K562 (cell line): Measurements from ENCODE around the gene MESP1. TPM values are rescaled to one million over a fixed set of nuclear protein-coding genes. Genes with fewer than 3 reads are reported as not detected.

Source experiments
- BMI1 ChIP-seq: fragments of 150-350 bp; IDR thresholded peaks from 2 replicates; pipeline ENCODE4 v1.6.1; 2014; ENCODE audit warnings: low read length
- CBFA2T2 ChIP-seq: fragments of 450-650 bp; conservative IDR thresholded peaks from 2 replicates; pipeline ENCODE4 v1.6.1; 2017; ENCODE audit warnings: mild to moderate bottlenecking
- FOXA1 ChIP-seq: fragments of 450-650 bp; IDR thresholded peaks from 2 replicates; pipeline ENCODE4 v1.6.1; 2016; ENCODE audit warnings: mild to moderate bottlenecking, borderline replicate concordance
- FOXA3 ChIP-seq, 2 experiments: fragments of 450-650 bp in 1 of 2; sonication (generic) in 1 of 2; formaldehyde crosslinking; IDR thresholded peaks in 1 of 2; conservative IDR thresholded peaks in 1 of 2; 2 replicates each; pipeline versions ENCODE4 v1.4.0 to v1.8.0; 2020 to 2022; ENCODE audit warnings: mild to moderate bottlenecking in 2 of 2, missing genetic modification reagents in 1 of 2
- GATAD2A ChIP-seq: fragments of 450-650 bp; IDR thresholded peaks from 2 replicates; pipeline ENCODE4 v1.6.1; 2017
- GTF2F1 ChIP-seq: IDR thresholded peaks from 2 replicates; pipeline ENCODE4 v1.6.1; 2011; ENCODE audit warnings: low read depth, low read length, improper control_type of control experiment
- KLF13 ChIP-seq: fragments of 450-650 bp; IDR thresholded peaks from 2 replicates; pipeline ENCODE4 v1.6.1; 2016; ENCODE audit warnings: missing genetic modification characterization, low read depth, mild to moderate bottlenecking, missing compliant biosample characterization, moderate library complexity, borderline replicate concordance
- RAD21 ChIP-seq, 2 experiments: fragments of 250-450 bp in 1 of 2; fragments of 450-650 bp in 1 of 2; sonication (Bioruptor Pico) in 1 of 2; formaldehyde crosslinking in 1 of 2; IDR thresholded peaks in 1 of 2; conservative IDR thresholded peaks in 1 of 2; 2 replicates each; pipeline versions ENCODE4 v1.4.0 to v1.8.0; 2020 to 2022; ENCODE audit warnings: mild to moderate bottlenecking in 2 of 2, moderate library complexity in 1 of 2
- RNF2 ChIP-seq: sonication (generic); IDR thresholded peaks from 2 replicates; pipeline ENCODE4 v1.6.1; 2016
- SP2 ChIP-seq: IDR thresholded peaks from 2 replicates; pipeline ENCODE4 v1.6.1; 2011; ENCODE audit warnings: mild to moderate bottlenecking, low read depth, low read length, moderate library complexity; ENCODE audit not compliant: poor library complexity, severe bottlenecking; ENCODE audit errors: extremely low read depth
- SPI1 ChIP-seq: IDR thresholded peaks from 2 replicates; pipeline ENCODE4 v1.6.1; 2011; ENCODE audit warnings: low read depth, low read length, control low read depth, borderline replicate concordance
- SRSF7 ChIP-seq: fragments of 200-400 bp; formaldehyde crosslinking; optimal IDR thresholded peaks from 2 replicates; pipeline ENCODE3; 2017; ENCODE audit warnings: mild to moderate bottlenecking, low read depth, low read length
- TAF9B ChIP-seq: fragments of 450-650 bp; IDR thresholded peaks from 2 replicates; pipeline ENCODE4 v1.6.1; 2018; ENCODE audit warnings: mild to moderate bottlenecking; ENCODE audit not compliant: partially characterized antibody
- ZNF766 ChIP-seq: fragments of 200-800 bp; sonication (Bioruptor generic); conservative IDR thresholded peaks from 2 replicates; pipeline ENCODE4 v1.6.1; 2016; ENCODE audit warnings: missing genetic modification characterization, missing compliant biosample characterization
- polyA plus RNA-seq, 8 experiments: library from polyadenylated mRNA; depleted of rRNA in 4 of 8; stranded (reverse) in 5 of 8; unstranded in 3 of 8; fragments of >200 nt; fragmentation: Nextera tagmentation in 2 of 8; fragmentation: Illumina TruSeq in 1 of 8; extraction: Ambion mirVana in 2 of 8; extraction: Trizol in 1 of 8; gene quantifications; 2 replicates each; pipeline versions ENCODE4 v1.2.1 to v1.2.3, GENCODE V29; 2011 to 2014; ENCODE audit warnings: inconsistent platforms in 1 of 8, missing spikeins in 1 of 8
- total RNA-seq, 7 experiments: library from RNA; depleted of rRNA in 6 of 7; stranded (reverse); fragments of >200 nt in 6 of 7; fragmentation: Illumina TruSeq in 2 of 7; extraction: Trizol in 2 of 7; gene quantifications; 2 replicates each; pipeline versions ENCODE4 v1.2.1 to v1.2.3, GENCODE V29; 2011 to 2021; ENCODE audit warnings: low replicate concordance in 1 of 7
- TF ChIP-seq, protein P1 (sequence below): fragments of 250-450 bp; sonication (Bioruptor Pico); IDR thresholded peaks from 2 replicates; pipeline ENCODE4 v1.5.0; 2020; ENCODE audit warnings: mild to moderate bottlenecking, borderline replicate concordance
- TF ChIP-seq, protein P2 (sequence below): fragments of 450-650 bp; IDR thresholded peaks from 2 replicates; pipeline ENCODE4 v1.6.1; 2017; ENCODE audit warnings: mild to moderate bottlenecking, moderate library complexity
- TF ChIP-seq, protein P3 (sequence below): fragments of 450-650 bp; formaldehyde crosslinking; IDR thresholded peaks from 2 replicates; pipeline ENCODE4 v1.4.0; 2020; ENCODE audit warnings: mild to moderate bottlenecking, moderate library complexity
- TF ChIP-seq, protein P4 (sequence below): sonication (generic); formaldehyde crosslinking; IDR thresholded peaks from 2 replicates; pipeline ENCODE4 v1.8.0; 2022; ENCODE audit warnings: mild to moderate bottlenecking, missing genetic modification reagents

The MESP1 gene
- total and polyA plus RNA-seq, 9 of the 15 experiments (the other 6 are each of a cell fraction or from before 2014, with no cell fraction given) = 0.14 to 1.1 (median 0.36) TPM; not detected in 4

DNA sequence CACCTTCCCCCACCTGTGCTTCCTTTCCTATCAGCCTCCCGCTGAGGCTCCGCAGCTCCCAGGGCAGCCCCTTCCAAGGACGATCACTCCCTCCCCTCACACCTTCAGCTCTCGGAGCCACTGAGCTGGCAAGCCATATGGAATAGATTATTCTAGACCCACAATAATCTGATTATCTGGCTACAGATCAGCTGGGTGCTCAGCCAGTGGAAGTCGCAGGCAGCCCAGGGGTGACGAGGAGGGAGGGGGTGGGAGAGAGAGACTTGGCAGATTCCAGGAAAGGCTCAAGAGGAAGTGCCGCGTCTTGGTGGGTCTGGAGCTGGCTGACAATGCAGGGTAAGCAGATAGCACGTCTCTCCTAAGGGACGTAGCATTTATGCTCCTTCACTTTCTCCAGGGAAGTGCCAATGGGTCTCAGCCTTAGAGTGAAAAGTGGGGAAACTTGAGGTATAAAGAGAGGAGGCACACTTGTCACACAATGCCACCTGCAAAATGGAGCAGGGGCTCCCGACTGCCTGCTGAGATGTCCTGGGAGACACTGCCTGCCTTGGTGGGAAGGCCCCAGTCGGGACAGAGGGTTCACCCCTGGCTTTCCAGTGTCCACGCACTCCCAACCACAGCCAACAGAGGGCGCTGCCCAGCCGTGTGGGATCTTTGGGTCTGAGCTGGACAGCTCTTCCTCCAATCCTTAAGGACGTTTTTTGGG, 9.4 kb upstream of the MESP1 start (continued):
- no peak for TF ChIP-seq KLF13
- TF ChIP-seq TAF9B = no peak
- TF ChIP-seq ZNF766 (CRISPR knock-in tag) = 0 out of 2 replicates have a peak, but pooled peaks have one; percentile 18
- TF ChIP-seq, protein P1, sequence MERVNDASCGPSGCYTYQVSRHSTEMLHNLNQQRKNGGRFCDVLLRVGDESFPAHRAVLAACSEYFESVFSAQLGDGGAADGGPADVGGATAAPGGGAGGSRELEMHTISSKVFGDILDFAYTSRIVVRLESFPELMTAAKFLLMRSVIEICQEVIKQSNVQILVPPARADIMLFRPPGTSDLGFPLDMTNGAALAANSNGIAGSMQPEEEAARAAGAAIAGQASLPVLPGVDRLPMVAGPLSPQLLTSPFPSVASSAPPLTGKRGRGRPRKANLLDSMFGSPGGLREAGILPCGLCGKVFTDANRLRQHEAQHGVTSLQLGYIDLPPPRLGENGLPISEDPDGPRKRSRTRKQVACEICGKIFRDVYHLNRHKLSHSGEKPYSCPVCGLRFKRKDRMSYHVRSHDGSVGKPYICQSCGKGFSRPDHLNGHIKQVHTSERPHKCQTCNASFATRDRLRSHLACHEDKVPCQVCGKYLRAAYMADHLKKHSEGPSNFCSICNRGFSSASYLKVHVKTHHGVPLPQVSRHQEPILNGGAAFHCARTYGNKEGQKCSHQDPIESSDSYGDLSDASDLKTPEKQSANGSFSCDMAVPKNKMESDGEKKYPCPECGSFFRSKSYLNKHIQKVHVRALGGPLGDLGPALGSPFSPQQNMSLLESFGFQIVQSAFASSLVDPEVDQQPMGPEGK (CRISPR knock-in tag) = no peak
- peak; percentile 91 to 95 for TF ChIP-seq RAD21 (CRISPR knock-in tag; conservative IDR thresholded peaks at IDR 0.05 in 1 of 2, IDR thresholded peaks at IDR 0.05 in 1 of 2)
- no peak; the same call in 1 of the 2 replicates for TF ChIP-seq RNF2
- TF ChIP-seq FOXA3 (CRISPR knock-in tag; conservative IDR thresholded peaks at IDR 0.05 in 1 of 2, IDR thresholded peaks at IDR 0.05 in 1 of 2) = no peak
- no peak for TF ChIP-seq BMI1
- TF ChIP-seq GATAD2A = no peak
- peak; percentile 93; the same call in 1 of the 2 replicates for TF ChIP-seq SPI1
- no peak for TF ChIP-seq GTF2F1
- TF ChIP-seq, protein P2, sequence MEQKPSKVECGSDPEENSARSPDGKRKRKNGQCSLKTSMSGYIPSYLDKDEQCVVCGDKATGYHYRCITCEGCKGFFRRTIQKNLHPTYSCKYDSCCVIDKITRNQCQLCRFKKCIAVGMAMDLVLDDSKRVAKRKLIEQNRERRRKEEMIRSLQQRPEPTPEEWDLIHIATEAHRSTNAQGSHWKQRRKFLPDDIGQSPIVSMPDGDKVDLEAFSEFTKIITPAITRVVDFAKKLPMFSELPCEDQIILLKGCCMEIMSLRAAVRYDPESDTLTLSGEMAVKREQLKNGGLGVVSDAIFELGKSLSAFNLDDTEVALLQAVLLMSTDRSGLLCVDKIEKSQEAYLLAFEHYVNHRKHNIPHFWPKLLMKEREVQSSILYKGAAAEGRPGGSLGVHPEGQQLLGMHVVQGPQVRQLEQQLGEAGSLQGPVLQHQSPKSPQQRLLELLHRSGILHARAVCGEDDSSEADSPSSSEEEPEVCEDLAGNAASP = no peak
- TF ChIP-seq, protein P3, sequence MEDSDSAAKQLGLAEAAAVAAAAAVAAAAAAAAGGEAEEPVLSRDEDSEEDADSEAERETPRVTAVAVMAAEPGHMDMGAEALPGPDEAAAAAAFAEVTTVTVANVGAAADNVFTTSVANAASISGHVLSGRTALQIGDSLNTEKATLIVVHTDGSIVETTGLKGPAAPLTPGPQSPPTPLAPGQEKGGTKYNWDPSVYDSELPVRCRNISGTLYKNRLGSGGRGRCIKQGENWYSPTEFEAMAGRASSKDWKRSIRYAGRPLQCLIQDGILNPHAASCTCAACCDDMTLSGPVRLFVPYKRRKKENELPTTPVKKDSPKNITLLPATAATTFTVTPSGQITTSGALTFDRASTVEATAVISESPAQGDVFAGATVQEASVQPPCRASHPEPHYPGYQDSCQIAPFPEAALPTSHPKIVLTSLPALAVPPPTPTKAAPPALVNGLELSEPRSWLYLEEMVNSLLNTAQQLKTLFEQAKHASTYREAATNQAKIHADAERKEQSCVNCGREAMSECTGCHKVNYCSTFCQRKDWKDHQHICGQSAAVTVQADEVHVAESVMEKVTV (CRISPR knock-in tag) = peak; percentile 72
- TF ChIP-seq CBFA2T2 = no peak
- TF ChIP-seq FOXA1 = no peak
- TF ChIP-seq SP2 = no peak
- TF ChIP-seq, protein P4, sequence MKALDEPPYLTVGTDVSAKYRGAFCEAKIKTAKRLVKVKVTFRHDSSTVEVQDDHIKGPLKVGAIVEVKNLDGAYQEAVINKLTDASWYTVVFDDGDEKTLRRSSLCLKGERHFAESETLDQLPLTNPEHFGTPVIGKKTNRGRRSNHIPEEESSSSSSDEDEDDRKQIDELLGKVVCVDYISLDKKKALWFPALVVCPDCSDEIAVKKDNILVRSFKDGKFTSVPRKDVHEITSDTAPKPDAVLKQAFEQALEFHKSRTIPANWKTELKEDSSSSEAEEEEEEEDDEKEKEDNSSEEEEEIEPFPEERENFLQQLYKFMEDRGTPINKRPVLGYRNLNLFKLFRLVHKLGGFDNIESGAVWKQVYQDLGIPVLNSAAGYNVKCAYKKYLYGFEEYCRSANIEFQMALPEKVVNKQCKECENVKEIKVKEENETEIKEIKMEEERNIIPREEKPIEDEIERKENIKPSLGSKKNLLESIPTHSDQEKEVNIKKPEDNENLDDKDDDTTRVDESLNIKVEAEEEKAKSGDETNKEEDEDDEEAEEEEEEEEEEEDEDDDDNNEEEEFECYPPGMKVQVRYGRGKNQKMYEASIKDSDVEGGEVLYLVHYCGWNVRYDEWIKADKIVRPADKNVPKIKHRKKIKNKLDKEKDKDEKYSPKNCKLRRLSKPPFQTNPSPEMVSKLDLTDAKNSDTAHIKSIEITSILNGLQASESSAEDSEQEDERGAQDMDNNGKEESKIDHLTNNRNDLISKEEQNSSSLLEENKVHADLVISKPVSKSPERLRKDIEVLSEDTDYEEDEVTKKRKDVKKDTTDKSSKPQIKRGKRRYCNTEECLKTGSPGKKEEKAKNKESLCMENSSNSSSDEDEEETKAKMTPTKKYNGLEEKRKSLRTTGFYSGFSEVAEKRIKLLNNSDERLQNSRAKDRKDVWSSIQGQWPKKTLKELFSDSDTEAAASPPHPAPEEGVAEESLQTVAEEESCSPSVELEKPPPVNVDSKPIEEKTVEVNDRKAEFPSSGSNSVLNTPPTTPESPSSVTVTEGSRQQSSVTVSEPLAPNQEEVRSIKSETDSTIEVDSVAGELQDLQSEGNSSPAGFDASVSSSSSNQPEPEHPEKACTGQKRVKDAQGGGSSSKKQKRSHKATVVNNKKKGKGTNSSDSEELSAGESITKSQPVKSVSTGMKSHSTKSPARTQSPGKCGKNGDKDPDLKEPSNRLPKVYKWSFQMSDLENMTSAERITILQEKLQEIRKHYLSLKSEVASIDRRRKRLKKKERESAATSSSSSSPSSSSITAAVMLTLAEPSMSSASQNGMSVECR (CRISPR knock-in tag) = no peak
- TF ChIP-seq SRSF7 = no peak
